Measurements from ENCODE around the gene EFCAB14. TPM values are rescaled to one million over a fixed set of nuclear protein-coding genes. Genes with fewer than 3 reads are reported as not detected.
A peak's percentile ranks its signal among the peaks of the same experiment; 100 is the strongest.
"Not testable (repeated sequence)": the region's sequence is repeated elsewhere in the genome, so short reads cannot be mapped to it uniquely, and the experiment has no call there.

EFCAB14 gene
- total and polyA plus RNA-seq, 2 experiments from 2014 or later, result 38.5 to 79.3 TPM

DNA sequence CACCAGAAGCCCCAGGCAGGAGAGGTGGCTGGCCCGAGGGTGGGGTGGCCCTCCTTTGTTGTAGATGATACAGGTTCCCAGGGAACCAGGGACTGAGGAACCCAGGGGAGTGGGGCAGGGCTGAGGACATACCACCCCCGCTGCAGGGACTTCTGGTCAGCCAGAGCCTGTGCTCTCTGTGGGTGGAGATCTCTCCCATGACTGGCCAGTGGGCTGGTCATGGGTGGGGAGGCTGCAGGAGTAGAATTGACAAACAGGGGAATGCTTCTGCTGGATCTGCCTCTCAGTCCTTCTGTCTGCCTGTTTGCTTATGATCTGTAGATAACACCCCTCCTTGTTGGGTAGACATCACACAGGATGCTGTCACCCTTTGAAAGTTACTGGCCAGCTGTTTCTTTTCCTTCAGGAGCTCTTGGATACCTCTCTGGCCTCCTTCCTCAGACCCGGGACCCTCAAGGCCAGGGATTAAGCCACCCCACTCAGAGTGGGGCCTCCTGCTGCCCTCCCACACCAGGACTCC, 2.8 kb upstream of the EFCAB14 start:
- Histone ChIP-seq H3K36me3 (replicated peaks; ENCODE audit: insufficient read depth, low read depth) (no peaks in the 10 kb centered on the region), H3K4me2 (no peak overlapping the region), H3K4me1 (ENCODE audit: insufficient read depth) (peaks cover 15% of the 10 kb centered on the region), H3K9me2 (replicated peaks; ENCODE audit: insufficient read depth) (no peaks in the 10 kb centered on the region), H2AFZ (no peak overlapping the region), H3K79me2 (peaks cover 21% of the 10 kb centered on the region), H3K27ac (no peak overlapping the region), H3K9me3 (ENCODE audit: low read depth) (no peaks in the 10 kb centered on the region), H3K4me3 (no peak overlapping the region), H3K27me3 (no peaks in the 10 kb centered on the region), H4K20me1 (ENCODE audit: insufficient read depth, poor library complexity, severe bottlenecking) (peaks cover 16% of the 10 kb centered on the region)
- WGBS (ENCODE audit: low lambda C conversion rate, missing lambda C conversion rate), result 60% methylated on average over 3 of the region's 3 CpGs
- TF ChIP-seq, protein P1, sequence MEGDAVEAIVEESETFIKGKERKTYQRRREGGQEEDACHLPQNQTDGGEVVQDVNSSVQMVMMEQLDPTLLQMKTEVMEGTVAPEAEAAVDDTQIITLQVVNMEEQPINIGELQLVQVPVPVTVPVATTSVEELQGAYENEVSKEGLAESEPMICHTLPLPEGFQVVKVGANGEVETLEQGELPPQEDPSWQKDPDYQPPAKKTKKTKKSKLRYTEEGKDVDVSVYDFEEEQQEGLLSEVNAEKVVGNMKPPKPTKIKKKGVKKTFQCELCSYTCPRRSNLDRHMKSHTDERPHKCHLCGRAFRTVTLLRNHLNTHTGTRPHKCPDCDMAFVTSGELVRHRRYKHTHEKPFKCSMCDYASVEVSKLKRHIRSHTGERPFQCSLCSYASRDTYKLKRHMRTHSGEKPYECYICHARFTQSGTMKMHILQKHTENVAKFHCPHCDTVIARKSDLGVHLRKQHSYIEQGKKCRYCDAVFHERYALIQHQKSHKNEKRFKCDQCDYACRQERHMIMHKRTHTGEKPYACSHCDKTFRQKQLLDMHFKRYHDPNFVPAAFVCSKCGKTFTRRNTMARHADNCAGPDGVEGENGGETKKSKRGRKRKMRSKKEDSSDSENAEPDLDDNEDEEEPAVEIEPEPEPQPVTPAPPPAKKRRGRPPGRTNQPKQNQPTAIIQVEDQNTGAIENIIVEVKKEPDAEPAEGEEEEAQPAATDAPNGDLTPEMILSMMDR (IDR thresholded peaks at IDR 0.05; ENCODE audit: poor library complexity), result no peak
- TF ChIP-seq EZH2phosphoT487 (IDR thresholded peaks at IDR 0.05; ENCODE audit: low read depth, severe bottlenecking, unreplicated experiment) (no peak), EZH2 (IDR thresholded peaks at IDR 0.05; ENCODE audit: borderline replicate concordance) (no peak)
- DNase-seq (ENCODE audit: low spot score), result no peak

DNA sequence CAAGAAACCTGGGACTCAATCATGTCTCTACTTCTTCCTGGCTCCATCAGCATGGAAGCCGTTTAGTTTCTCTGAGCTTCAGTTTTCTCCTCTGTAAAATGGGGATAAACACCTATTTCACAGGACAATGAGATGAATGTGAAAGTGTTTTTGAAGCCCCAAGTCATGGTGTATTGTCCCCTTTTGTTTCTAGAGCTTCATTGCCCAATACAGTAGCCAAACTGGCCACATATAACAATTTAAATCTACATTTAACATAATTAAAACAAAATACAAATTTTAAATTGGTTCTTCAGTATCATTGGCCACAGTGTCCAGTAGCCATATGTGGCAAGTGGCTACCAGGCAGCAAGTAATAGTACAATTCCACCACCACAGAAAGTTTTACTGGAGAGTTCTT, 2.3 kb upstream of the EFCAB14 start:
- peaks cover 22% of the 10 kb centered on the region for H3K79me2 ChIP-seq
- WGBS (ENCODE audit: low lambda C conversion rate, missing lambda C conversion rate), result 96% methylated on average over 1 of the region's 1 CpG

GRCh38 chr1:46720319-46720718, 1.4 kb upstream of the EFCAB14 start:
- not testable (repeated sequence) for H3K27me3 ChIP-seq; H3K4me3 ChIP-seq; DNase-seq (ENCODE audit: low spot score); H3K36me3 ChIP-seq (replicated peaks; ENCODE audit: insufficient read depth, low read depth); H3K9me2 ChIP-seq (replicated peaks; ENCODE audit: insufficient read depth); H3K9me3 ChIP-seq (ENCODE audit: low read depth); H2AFZ ChIP-seq
- H4K20me1 ChIP-seq (ENCODE audit: insufficient read depth, poor library complexity, severe bottlenecking), result peaks cover 17% of the 10 kb centered on the region
- H3K4me2 ChIP-seq, result peak overlapping the region; percentile 77
- peak overlapping the region; percentile 82 for H3K27ac ChIP-seq
- WGBS (ENCODE audit: low lambda C conversion rate, missing lambda C conversion rate), result 98% methylated on average over 8 of the region's 8 CpGs
- H3K4me1 ChIP-seq (ENCODE audit: insufficient read depth), result peaks cover 20% of the 10 kb centered on the region
- H3K79me2 ChIP-seq, result peaks cover 22% of the 10 kb centered on the region

More for the DNA sequence above, 2.3 kb upstream of the EFCAB14 start:
- Histone ChIP-seq H3K4me3 (no peak overlapping the region), H3K9me2 (replicated peaks; ENCODE audit: insufficient read depth) (no peaks in the 10 kb centered on the region), H3K27ac (no peak overlapping the region), H3K36me3 (replicated peaks; ENCODE audit: insufficient read depth, low read depth) (no peaks in the 10 kb centered on the region), H4K20me1 (ENCODE audit: insufficient read depth, poor library complexity, severe bottlenecking) (peaks cover 17% of the 10 kb centered on the region), H3K4me2 (no peak overlapping the region), H2AFZ (no peak overlapping the region), H3K27me3 (no peaks in the 10 kb centered on the region), H3K9me3 (ENCODE audit: low read depth) (no peaks in the 10 kb centered on the region), H3K4me1 (ENCODE audit: insufficient read depth) (peaks cover 20% of the 10 kb centered on the region)
- no peak for DNase-seq (ENCODE audit: low spot score)
- TF ChIP-seq, protein P1 (IDR thresholded peaks at IDR 0.05; ENCODE audit: poor library complexity), result no peak
- TF ChIP-seq EZH2 (IDR thresholded peaks at IDR 0.05; ENCODE audit: borderline replicate concordance), result no peak
- no peak for TF ChIP-seq EZH2phosphoT487 (IDR thresholded peaks at IDR 0.05; ENCODE audit: low read depth, severe bottlenecking, unreplicated experiment)

GRCh38 chr1:46719689-46720088, 775 bp upstream of the EFCAB14 start:
- H3K4me3 ChIP-seq, result no peak overlapping the region
- no peaks in the 10 kb centered on the region for H3K9me2 ChIP-seq (replicated peaks; ENCODE audit: insufficient read depth)
- 16% methylated on average over 3 of the region's 3 CpGs for WGBS (ENCODE audit: low lambda C conversion rate, missing lambda C conversion rate)
- peaks cover 22% of the 10 kb centered on the region for H3K79me2 ChIP-seq
- H3K27me3 ChIP-seq, result no peaks in the 10 kb centered on the region
- H3K9me3 ChIP-seq (ENCODE audit: low read depth), result no peaks in the 10 kb centered on the region
- no peaks in the 10 kb centered on the region for H3K36me3 ChIP-seq (replicated peaks; ENCODE audit: insufficient read depth, low read depth)
- TF ChIP-seq, protein P1 (IDR thresholded peaks at IDR 0.05; ENCODE audit: poor library complexity), result no peak
- TF ChIP-seq EZH2 (IDR thresholded peaks at IDR 0.05; ENCODE audit: borderline replicate concordance), result no peak
- TF ChIP-seq EZH2phosphoT487 (IDR thresholded peaks at IDR 0.05; ENCODE audit: low read depth, severe bottlenecking, unreplicated experiment), result no peak
- peak; percentile 57 for DNase-seq (ENCODE audit: low spot score)
- peak overlapping the region; percentile 77 for H3K4me2 ChIP-seq
- H4K20me1 ChIP-seq (ENCODE audit: insufficient read depth, poor library complexity, severe bottlenecking), result peaks cover 17% of the 10 kb centered on the region
- peak overlapping the region; percentile 82 for H3K27ac ChIP-seq
- H3K4me1 ChIP-seq (ENCODE audit: insufficient read depth), result peaks cover 20% of the 10 kb centered on the region
- peak overlapping the region; percentile 70 for H2AFZ ChIP-seq
